Fibroblast of lung (primary cell): Measurements from ENCODE around the gene ZNF423.

Experiments
- EZH2 ChIP-seq: IDR thresholded peaks from 2 replicates; pipeline ENCODE4 v1.5.1; 2012; ENCODE audit warnings: low read length, control low read depth, mild to moderate bottlenecking; ENCODE audit errors: missing control alignments
- TF ChIP-seq, protein P1 (sequence below), 2 donors: IDR thresholded peaks in 1 of 2; conservative IDR thresholded peaks in 1 of 2; 1 replicate in 1 of 2; 2 replicates in 1 of 2; pipeline ENCODE4 v1.5.1; 2011 to 2012; ENCODE audit warnings: low read length in 2 of 2, control low read depth in 1 of 2, inconsistent platforms in 1 of 2, low read depth in 1 of 2, mild to moderate bottlenecking in 1 of 2

DNA sequence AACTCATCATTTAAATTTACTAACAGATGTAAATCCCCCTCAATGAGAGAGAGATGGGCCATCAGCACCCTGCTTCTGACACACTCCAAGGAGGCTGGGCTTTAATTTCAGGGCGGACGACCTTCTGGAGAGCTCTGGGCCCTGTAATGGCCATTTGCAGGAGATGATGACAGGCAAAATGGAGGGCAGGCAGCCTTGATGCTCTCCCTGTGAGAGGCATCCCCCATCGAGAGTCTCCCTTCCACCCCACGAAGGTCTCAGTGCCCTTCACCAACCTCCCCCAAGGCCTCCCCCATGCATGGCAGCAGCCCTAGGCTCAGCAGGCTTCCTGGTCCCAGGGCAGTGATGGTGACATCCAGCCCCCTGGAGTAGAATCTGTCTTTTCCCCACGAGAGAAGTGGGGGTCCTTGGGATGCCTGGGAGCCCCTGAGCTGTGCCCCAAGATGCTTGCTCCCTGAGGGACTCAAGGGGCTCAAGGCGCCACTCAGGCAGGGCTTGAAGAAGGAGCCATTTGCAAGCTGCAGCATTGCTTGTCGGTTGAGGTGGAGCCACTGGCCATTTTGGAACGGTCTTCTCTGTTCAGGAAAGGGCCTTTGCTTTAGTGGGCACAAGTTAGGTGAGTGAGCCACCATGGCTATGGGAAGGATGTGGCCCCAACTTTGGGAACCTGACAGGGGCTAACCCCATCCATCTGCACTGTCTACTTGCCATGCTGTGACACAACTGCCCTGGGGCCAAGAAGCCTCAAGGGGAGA, 399.7 kb downstream of the ZNF423 start:
- no peak for TF ChIP-seq EZH2
- TF ChIP-seq, protein P1, sequence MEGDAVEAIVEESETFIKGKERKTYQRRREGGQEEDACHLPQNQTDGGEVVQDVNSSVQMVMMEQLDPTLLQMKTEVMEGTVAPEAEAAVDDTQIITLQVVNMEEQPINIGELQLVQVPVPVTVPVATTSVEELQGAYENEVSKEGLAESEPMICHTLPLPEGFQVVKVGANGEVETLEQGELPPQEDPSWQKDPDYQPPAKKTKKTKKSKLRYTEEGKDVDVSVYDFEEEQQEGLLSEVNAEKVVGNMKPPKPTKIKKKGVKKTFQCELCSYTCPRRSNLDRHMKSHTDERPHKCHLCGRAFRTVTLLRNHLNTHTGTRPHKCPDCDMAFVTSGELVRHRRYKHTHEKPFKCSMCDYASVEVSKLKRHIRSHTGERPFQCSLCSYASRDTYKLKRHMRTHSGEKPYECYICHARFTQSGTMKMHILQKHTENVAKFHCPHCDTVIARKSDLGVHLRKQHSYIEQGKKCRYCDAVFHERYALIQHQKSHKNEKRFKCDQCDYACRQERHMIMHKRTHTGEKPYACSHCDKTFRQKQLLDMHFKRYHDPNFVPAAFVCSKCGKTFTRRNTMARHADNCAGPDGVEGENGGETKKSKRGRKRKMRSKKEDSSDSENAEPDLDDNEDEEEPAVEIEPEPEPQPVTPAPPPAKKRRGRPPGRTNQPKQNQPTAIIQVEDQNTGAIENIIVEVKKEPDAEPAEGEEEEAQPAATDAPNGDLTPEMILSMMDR (conservative IDR thresholded peaks at IDR 0.05 in 1 of 2, IDR thresholded peaks at IDR 0.05 in 1 of 2; ENCODE audit: low read depth in 1 of 2, low read length in 2 of 2), result no peak
